Epithelial cell of esophagus (primary cell): ENCODE measurements around the gene SMIM41.

Source experiments
- DNase-seq: peaks from one replicate; pipeline ENCODE4 v3.0.0; 2010; ENCODE audit warnings: low read depth
- H3K4me3 ChIP-seq: 2 replicates; pipeline ENCODE4 v1.5.1; 2011; ENCODE audit warnings: mild to moderate bottlenecking, low read length, control low read depth
- CTCF ChIP-seq: IDR thresholded peaks from 2 replicates; pipeline ENCODE4 v1.5.1; 2011; ENCODE audit warnings: low read depth, mild to moderate bottlenecking, low read length, control low read depth, inconsistent platforms; ENCODE audit not compliant: insufficient read depth; ENCODE audit errors: missing control alignments

The SMIM41 gene

GRCh38 chr12:52139147-52139546, 59.6 kb downstream of the SMIM41 start:
- DNase-seq = no peak
- TF ChIP-seq CTCF = no peak
- H3K4me3 ChIP-seq = no peak overlapping the region

GRCh38 chr12:52139579-52140062, 60.1 kb downstream of the SMIM41 start:
- no peak overlapping the region for H3K4me3 ChIP-seq
- TF ChIP-seq CTCF = peak; percentile 99
- DNase-seq = peak; percentile 62

GRCh38 chr12:52141306-52141705, 61.8 kb downstream of the SMIM41 start:
- no peak for DNase-seq
- H3K4me3 ChIP-seq = no peak overlapping the region
- no peak for TF ChIP-seq CTCF

- DNase-seq = no peak
- no peak overlapping the region for H3K4me3 ChIP-seq
- no peak for TF ChIP-seq CTCF
Observed at GRCh38 chr12:52141875-52142274, 62.4 kb downstream of the SMIM41 start.

GRCh38 chr12:52142431-52142830, 62.9 kb downstream of the SMIM41 start:
- no peak for TF ChIP-seq CTCF
- H3K4me3 ChIP-seq = no peak overlapping the region
- no peak for DNase-seq

GRCh38 chr12:52144512-52145227, 65.2 kb downstream of the SMIM41 start:
- TF ChIP-seq CTCF = no peak
- no peak for DNase-seq
- H3K4me3 ChIP-seq = no peak overlapping the region
